HG03442 (cell line): Measurements from ENCODE around the gene EDC3.
"Not testable (repeated sequence)": the region's sequence is repeated elsewhere in the genome, so short reads cannot be mapped to it uniquely, and the experiment has no call there.

Experiments used
- ATAC-seq: cut with Tn5 transposase; IDR thresholded peaks from one replicate; pipeline ENCODE4 v1.9.1; 2021; ENCODE audit warnings: mild to moderate bottlenecking, moderate library complexity; ENCODE audit not compliant: unreplicated experiment

The EDC3 gene

GRCh38 chr15:74710319-74711094, 14.7 kb upstream of the EDC3 start:
- ATAC-seq = no peak

GRCh38 chr15:74709892-74710291, 14.1 kb upstream of the EDC3 start:
- no peak for ATAC-seq

GRCh38 chr15:74709011-74709410, 13.2 kb upstream of the EDC3 start:
- no peak for ATAC-seq

GRCh38 chr15:74696808-74697207, 984 bp upstream of the EDC3 start:
- no peak for ATAC-seq

- ATAC-seq = no peak
Measured at GRCh38 chr15:74696398-74696729, 540 bp upstream of the EDC3 start.

GRCh38 chr15:74692327-74692726, 3.5 kb downstream of the EDC3 start:
- ATAC-seq = no peak

GRCh38 chr15:74683758-74684157, 12.1 kb downstream of the EDC3 start:
- ATAC-seq = no peak

- no peak for ATAC-seq
Measured at GRCh38 chr15:74682954-74683353, 12.9 kb downstream of the EDC3 start.

GRCh38 chr15:74680456-74680855, 15.4 kb downstream of the EDC3 start:
- no peak for ATAC-seq

GRCh38 chr15:74676801-74677200, 19.0 kb downstream of the EDC3 start:
- no peak for ATAC-seq

- no peak for ATAC-seq
Measured at GRCh38 chr15:74674161-74674560, 21.7 kb downstream of the EDC3 start.

- no peak for ATAC-seq
Measured at GRCh38 chr15:74669627-74670026, 26.2 kb downstream of the EDC3 start.

- no peak for ATAC-seq
Measured at GRCh38 chr15:74667975-74668374, 27.8 kb downstream of the EDC3 start.

- ATAC-seq = no peak
Measured at GRCh38 chr15:74664670-74665069, 31.2 kb downstream of the EDC3 start.

- no peak for ATAC-seq
Measured at GRCh38 chr15:74664028-74664616, 31.7 kb downstream of the EDC3 start.

GRCh38 chr15:74663303-74664027, 32.4 kb downstream of the EDC3 start:
- no peak for ATAC-seq

GRCh38 chr15:74662064-74662860, 33.6 kb downstream of the EDC3 start:
- ATAC-seq = no peak

GRCh38 chr15:74661280-74661679, 34.5 kb downstream of the EDC3 start:
- not testable (repeated sequence) for ATAC-seq

- ATAC-seq = no peak
Measured at GRCh38 chr15:74657846-74658245, 38.0 kb downstream of the EDC3 start.

- ATAC-seq = no peak
Measured at GRCh38 chr15:74656935-74657535, 38.8 kb downstream of the EDC3 start.

- ATAC-seq = no peak
Measured at GRCh38 chr15:74655424-74655823, 40.4 kb downstream of the EDC3 start.
